Rectal smooth muscle tissue (tissue), 1 donor: Measurements from ENCODE around the gene ARID4B.
A peak's percentile ranks its signal among the peaks of the same experiment; 100 is the strongest.
"Not testable (repeated sequence)": the region's sequence is repeated elsewhere in the genome, so short reads cannot be mapped to it uniquely, and the experiment has no call there.

Experiments
- H3K27ac ChIP-seq: one replicate; pipeline ENCODE4 v1.7.0; 2013; ENCODE audit warnings: low read depth, low read length, inconsistent platforms
- H3K27me3 ChIP-seq: one replicate; pipeline ENCODE4 v1.7.0; 2013; ENCODE audit warnings: low read length; ENCODE audit not compliant: control insufficient read depth, insufficient read depth
- H3K36me3 ChIP-seq: one replicate; pipeline ENCODE4 v1.7.0; 2013; ENCODE audit warnings: low read length; ENCODE audit not compliant: control insufficient read depth, insufficient read depth
- H3K4me1 ChIP-seq: one replicate; pipeline ENCODE4 v1.7.0; 2013; ENCODE audit warnings: low read length; ENCODE audit not compliant: control insufficient read depth, insufficient read depth
- H3K4me3 ChIP-seq: one replicate; pipeline ENCODE4 v1.7.0; 2013; ENCODE audit warnings: low read length
- H3K9ac ChIP-seq: one replicate; pipeline ENCODE4 v1.7.0; 2013; ENCODE audit warnings: low read length

ARID4B gene

GRCh38 chr1:235181561-235182245 is 146.3 kb downstream of the ARID4B start:
- no peaks in the 10 kb centered on the region for H3K27me3 ChIP-seq
- no peak overlapping the region for H3K9ac ChIP-seq
- peaks cover under 1% of the 10 kb centered on the region for H3K36me3 ChIP-seq
- H3K4me1 ChIP-seq: no peaks in the 10 kb centered on the region
- H3K4me3 ChIP-seq: no peak overlapping the region
- no peak overlapping the region for H3K27ac ChIP-seq

- peaks cover 4% of the 10 kb centered on the region for H3K36me3 ChIP-seq
- H3K27ac ChIP-seq: no peak overlapping the region
- H3K9ac ChIP-seq: no peak overlapping the region
- H3K4me1 ChIP-seq: no peaks in the 10 kb centered on the region
- H3K4me3 ChIP-seq: no peak overlapping the region
- H3K27me3 ChIP-seq: no peaks in the 10 kb centered on the region
These were observed 147.0 kb downstream of the ARID4B start for GRCh38 chr1:235180916-235181460.

GRCh38 chr1:235176486-235176885 is 151.5 kb downstream of the ARID4B start:
- Histone ChIP-seq H3K9ac (no peak overlapping the region), H3K4me1 (no peaks in the 10 kb centered on the region), H3K27ac (no peak overlapping the region), H3K36me3 (peaks cover 6% of the 10 kb centered on the region), H3K27me3 (no peaks in the 10 kb centered on the region), H3K4me3 (no peak overlapping the region)

GRCh38 chr1:235169986-235170385 is 158.0 kb downstream of the ARID4B start:
- H3K4me3 ChIP-seq: no peak overlapping the region
- H3K9ac ChIP-seq: no peak overlapping the region
- peaks cover 3% of the 10 kb centered on the region for H3K36me3 ChIP-seq
- no peak overlapping the region for H3K27ac ChIP-seq
- H3K27me3 ChIP-seq: no peaks in the 10 kb centered on the region
- no peaks in the 10 kb centered on the region for H3K4me1 ChIP-seq

- Histone ChIP-seq H3K4me1 (no peaks in the 10 kb centered on the region), H3K36me3 (no peaks in the 10 kb centered on the region), H3K27me3 (no peaks in the 10 kb centered on the region), H3K4me3 (no peak overlapping the region), H3K9ac (no peak overlapping the region), H3K27ac (no peak overlapping the region)
These were observed 159.6 kb downstream of the ARID4B start for GRCh38 chr1:235168375-235168774.

- peak overlapping the region; percentile 99 for H3K4me3 ChIP-seq
- peaks cover 3% of the 10 kb centered on the region for H3K4me1 ChIP-seq
- peak overlapping the region; percentile 94 for H3K27ac ChIP-seq
- peaks cover 4% of the 10 kb centered on the region for H3K36me3 ChIP-seq
- H3K9ac ChIP-seq: peak overlapping the region; percentile 98
- no peaks in the 10 kb centered on the region for H3K27me3 ChIP-seq
These were observed 166.2 kb downstream of the ARID4B start for GRCh38 chr1:235161685-235162327.

GRCh38 chr1:235160957-235161684 is 166.9 kb downstream of the ARID4B start, which contains the start of gene RBM34:
Gene RBM34 (minus strand): TSS chr1:235161250. CDS start chr1:235161226, 24 bp downstream.
- Histone ChIP-seq H3K4me1 (peaks cover 3% of the 10 kb centered on the region), H3K27ac (peak within 1 kb of the TSS; percentile 94), H3K27me3 (no peaks in the 10 kb centered on the region)

GRCh38 chr1:235160383-235160956 is 167.5 kb downstream of the ARID4B start:
- Histone ChIP-seq H3K4me1 (peaks cover 3% of the 10 kb centered on the region), H3K27me3 (no peaks in the 10 kb centered on the region), H3K27ac (peak overlapping the region; percentile 94), H3K36me3 (peaks cover 4% of the 10 kb centered on the region), H3K4me3 (peak overlapping the region; percentile 99), H3K9ac (peak overlapping the region; percentile 86)

More at GRCh38 chr1:235160957-235161684, 166.9 kb downstream of the ARID4B start, which contains the start of gene RBM34:
- peak within 1 kb of the TSS; percentile 99 for H3K4me3 ChIP-seq
- peak within 1 kb of the TSS; percentile 98 for H3K9ac ChIP-seq
- H3K36me3 ChIP-seq: peaks cover 4% of the 10 kb centered on the region

GRCh38 chr1:235159930-235160329 is 168.0 kb downstream of the ARID4B start:
- H3K4me3 ChIP-seq: peak overlapping the region; percentile 99
- H3K4me1 ChIP-seq, H3K27ac ChIP-seq, H3K36me3 ChIP-seq, H3K27me3 ChIP-seq, H3K9ac ChIP-seq: not testable (repeated sequence)

GRCh38 chr1:235159284-235159683 is 168.7 kb downstream of the ARID4B start:
- H3K36me3 ChIP-seq, H3K27ac ChIP-seq, H3K9ac ChIP-seq, H3K4me1 ChIP-seq, H3K27me3 ChIP-seq, H3K4me3 ChIP-seq: not testable (repeated sequence)

- peaks cover 3% of the 10 kb centered on the region for H3K4me1 ChIP-seq
- no peak overlapping the region for H3K9ac ChIP-seq
- no peak overlapping the region for H3K27ac ChIP-seq
- H3K27me3 ChIP-seq: no peaks in the 10 kb centered on the region
- H3K4me3 ChIP-seq: no peak overlapping the region
- peaks cover 4% of the 10 kb centered on the region for H3K36me3 ChIP-seq
These were observed 169.3 kb downstream of the ARID4B start for GRCh38 chr1:235158680-235159079.

- Histone ChIP-seq H3K9ac (no peak overlapping the region), H3K36me3 (peaks cover 4% of the 10 kb centered on the region), H3K4me3 (no peak overlapping the region), H3K27ac (no peak overlapping the region), H3K27me3 (no peaks in the 10 kb centered on the region), H3K4me1 (peaks cover 3% of the 10 kb centered on the region)
These were observed 170.8 kb downstream of the ARID4B start for GRCh38 chr1:235157150-235157549.
